Umbilical cord (tissue), 2 donors: ENCODE measurements around the gene TRIM71. TPM values are rescaled to one million over a fixed set of nuclear protein-coding genes. Genes with fewer than 3 reads are reported as not detected.
"Not testable (repeated sequence)": the region's sequence is repeated elsewhere in the genome, so short reads cannot be mapped to it uniquely, and the experiment has no call there.

Source experiments
- DNase-seq: peaks from one replicate; pipeline ENCODE4 v3.0.0-alpha.2; 2015; ENCODE audit warnings: low spot score
- total RNA-seq: library from RNA; depleted of rRNA; stranded (reverse); fragments of >200 nt; gene quantifications from one replicate; pipeline ENCODE4 v1.2.3, GENCODE V29; 2014; ENCODE audit warnings: low replicate concordance; ENCODE audit not compliant: insufficient read depth

Gene TRIM71
- total RNA-seq, 1 donor from 2014 or later = 4.8 TPM

- DNase-seq = no peak
These were observed 2.0 kb downstream of the TRIM71 start for GRCh38 chr3:32819551-32820348.

GRCh38 chr3:32820430-32820829, 2.6 kb downstream of the TRIM71 start:
- DNase-seq = no peak

DNA sequence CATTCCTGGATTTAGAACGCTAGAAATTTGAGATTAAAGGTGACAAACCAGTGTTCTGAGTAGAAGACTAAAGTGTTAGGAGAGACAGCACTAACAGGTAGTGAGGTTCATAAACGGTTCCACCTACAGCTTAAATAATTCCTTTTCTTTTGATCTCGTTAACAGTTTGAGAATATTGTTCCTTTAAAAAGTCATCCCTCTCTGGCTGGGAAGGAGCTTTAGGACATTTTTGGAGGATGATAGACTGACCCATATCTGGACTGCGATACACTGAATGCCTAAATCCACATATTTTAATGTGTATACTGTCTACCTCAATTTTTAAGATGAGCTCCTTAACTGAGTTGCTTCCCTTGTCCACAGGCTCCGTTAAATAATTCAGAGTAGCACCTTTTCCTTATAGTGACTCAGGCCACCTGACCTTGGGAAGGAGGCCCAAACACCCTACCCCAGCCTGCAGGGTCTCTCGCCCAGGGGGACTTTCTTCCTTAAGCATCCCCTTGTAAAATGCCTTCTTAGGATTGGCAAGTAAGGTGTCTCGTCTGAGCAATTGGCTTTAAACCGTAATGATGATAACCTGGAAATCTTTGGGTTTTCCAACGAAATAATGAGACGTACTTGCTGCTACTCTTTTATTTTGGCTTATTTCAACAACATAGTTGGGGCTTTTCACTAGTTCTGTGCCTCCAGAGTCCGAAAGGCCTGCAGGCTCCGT, 3.3 kb downstream of the TRIM71 start:
- DNase-seq = no peak

GRCh38 chr3:32821686-32822296, 4.0 kb downstream of the TRIM71 start:
- DNase-seq = no peak

DNA sequence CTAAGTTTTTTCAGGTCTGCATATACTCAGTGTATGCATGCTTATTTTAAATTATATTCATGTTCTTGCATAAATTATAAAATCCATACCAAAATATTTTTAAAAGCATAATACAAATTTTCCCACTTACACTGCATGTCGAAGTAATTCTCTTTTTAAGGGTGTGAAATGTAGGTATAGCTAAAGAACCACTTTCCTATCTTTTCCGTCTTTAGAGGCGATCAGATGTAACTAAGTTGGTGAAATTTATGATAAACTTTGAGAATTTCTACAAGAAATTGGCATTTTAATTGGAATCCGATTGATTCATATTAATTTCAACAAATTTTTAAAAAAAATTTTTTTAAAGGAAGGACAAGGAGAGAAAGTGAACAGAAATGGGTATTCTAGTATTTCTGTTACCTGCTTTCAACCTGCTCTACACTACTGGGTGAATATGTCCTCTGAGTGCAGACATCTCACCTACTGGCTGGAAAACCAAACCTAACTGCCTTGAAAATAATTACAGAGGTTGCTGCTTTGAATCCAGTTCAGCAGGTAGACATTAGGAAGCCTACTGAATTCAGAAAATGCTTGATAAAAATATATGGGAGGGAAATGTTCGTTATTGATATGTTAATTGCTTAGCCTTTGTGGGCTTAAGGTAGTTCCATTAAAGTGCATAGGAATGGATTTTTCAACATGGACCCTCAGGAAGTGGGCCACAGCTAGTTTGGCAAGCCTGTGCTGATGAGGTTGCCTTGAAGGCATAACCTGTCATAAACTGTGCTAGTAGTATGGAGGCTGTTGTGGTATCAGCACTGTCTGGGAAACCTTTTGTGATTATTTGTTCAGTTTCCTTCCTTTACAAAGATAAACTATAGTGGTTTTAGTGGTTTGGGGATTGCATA, 5.1 kb downstream of the TRIM71 start:
- DNase-seq = no peak

DNA sequence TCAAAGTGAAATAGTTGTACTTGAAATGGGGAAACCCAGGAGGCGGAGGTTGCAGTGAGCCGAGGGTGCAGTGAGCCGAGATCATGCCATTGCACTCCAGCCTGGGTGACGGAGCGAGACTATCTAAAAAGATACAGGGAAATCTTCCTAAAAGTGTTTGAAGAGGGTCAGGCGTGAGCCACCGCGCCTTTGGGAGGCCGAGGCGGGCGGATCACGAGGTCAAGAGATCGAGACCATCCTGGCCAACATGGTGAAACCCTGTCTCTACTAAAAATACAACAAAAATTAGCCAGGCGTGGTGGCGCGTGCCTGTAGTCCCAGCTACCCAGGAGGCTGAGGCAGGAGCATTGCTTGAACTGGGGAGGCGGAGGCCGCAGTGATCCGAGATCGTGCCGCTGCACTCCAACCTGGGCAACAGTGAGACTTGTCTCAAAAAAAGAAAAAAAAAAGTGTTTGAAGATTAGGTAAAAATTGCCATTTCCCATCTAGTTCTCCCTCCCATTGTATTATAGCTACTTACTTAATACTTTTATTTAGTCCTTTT, 5.9 kb downstream of the TRIM71 start:
- not testable (repeated sequence) for DNase-seq

DNA sequence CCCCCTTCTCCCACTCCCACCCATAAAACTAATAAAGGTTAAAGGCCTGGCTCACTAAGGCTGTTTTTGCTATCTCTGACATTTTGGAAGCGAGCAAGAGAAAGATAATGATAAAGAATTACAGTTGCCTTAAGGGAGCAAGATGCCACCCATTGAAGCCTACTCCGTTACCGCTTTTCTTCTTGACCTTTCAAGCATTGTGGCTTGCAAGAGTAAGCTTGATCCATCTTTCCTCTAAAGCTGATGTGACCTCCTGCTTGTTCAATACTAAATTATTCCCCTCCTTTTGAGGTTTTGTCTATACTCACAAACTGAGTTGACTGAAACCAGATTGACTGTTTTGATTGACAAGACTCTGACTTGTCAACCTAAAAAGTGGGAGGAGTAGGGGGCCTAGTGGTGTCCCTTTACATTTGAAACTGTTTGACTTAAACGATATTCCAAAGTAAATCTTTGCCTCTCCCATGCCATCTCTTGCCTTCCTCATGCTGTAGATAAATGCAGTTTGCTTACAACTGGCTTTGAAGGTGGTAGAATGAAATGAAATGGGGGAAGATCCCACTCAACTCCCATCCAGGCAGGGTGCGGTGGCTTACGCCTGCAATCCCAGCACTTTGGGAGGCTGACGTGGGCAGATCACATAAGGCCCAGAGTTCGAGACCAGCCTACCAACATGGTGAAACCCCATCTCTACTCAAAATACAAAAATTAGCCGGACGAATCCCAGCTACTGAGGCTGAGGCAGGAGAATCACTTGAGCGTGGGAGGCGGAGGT, 8.0 kb downstream of the TRIM71 start:
- DNase-seq = no peak

- DNase-seq = no peak
These were observed 13.3 kb downstream of the TRIM71 start for GRCh38 chr3:32831062-32831461.

DNA sequence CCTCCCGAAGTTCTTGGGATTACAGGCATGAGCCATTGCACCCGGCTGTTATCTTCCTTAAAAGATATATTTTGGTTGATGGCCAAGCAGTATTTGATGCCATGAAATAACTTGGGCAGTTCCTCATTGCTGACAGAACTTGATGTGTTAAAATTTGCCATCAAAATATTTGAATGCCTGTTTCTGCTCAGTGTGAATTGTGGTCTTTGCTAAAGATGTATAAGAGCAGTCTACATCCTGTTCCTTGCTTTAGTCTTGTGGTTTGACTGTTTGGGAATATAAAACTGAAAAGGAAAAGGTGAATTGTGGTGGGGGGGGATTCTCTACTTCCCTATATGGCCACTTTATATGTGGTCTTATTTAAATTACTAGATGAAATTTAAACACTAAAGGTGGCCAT, 14.0 kb downstream of the TRIM71 start:
- no peak for DNase-seq

DNA sequence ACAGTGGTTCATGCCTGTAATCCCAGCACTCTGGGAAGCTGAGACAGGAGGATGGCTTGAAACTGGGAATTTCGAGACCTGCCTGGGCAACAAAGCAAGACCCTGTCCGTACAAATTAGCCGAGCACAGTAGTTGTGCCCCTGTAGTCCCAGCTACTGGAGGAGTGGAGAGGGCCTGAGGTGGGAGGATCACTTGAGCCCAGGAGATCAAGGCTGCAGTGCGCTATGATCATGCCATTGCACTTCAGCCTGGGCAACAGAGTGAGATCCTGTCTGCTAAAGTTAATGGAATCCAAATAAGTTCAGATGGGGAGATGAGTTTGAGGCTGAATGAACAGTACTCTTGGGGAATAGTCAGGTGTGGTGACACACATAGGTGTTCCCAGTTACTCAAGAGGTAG, 14.4 kb downstream of the TRIM71 start:
- no peak for DNase-seq

GRCh38 chr3:32835049-32835371, 17.2 kb downstream of the TRIM71 start:
- DNase-seq = no peak

- no peak for DNase-seq
These were observed 18.2 kb downstream of the TRIM71 start for GRCh38 chr3:32835961-32836360.

DNA sequence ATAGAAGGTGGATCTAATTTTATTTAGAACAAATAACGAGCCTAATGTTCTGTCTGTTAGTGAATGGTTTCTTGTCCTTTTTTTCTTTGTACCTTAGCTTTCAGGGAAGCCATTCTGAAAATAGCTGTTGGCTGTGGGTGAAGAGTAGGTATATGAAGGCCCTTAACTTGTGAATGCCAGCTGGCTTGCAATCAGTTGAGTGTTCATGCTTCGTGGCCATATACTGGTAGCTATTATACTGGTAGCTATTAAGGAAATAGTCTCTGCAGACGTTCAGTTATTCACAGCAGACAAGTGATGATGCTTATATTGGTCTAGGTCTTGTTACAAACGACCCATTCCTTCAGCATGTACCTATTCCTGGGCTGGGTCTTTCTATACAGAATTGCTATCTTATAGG, 18.8 kb downstream of the TRIM71 start:
- no peak for DNase-seq

DNA sequence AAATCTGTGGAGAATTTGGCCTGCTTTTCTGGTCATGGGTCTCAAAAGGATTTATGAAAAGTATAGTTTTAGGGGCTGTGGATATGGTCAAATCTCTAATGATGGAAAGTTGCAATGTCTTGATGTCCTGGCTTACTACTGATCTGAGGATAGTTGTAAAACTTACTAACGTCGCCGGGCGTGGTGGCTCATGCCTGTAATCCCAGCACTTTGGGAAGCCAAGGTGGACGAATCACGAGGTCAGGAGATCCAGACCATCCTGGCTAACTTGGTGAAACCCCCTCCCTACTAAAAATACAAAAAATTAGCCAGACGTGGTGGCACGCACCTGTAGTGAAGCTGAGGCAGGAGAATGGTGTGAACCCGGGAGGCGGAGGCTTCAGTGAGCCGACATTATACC, 19.6 kb downstream of the TRIM71 start:
- DNase-seq = no peak

GRCh38 chr3:32837789-32838188, 20.0 kb downstream of the TRIM71 start:
- DNase-seq = no peak

DNA sequence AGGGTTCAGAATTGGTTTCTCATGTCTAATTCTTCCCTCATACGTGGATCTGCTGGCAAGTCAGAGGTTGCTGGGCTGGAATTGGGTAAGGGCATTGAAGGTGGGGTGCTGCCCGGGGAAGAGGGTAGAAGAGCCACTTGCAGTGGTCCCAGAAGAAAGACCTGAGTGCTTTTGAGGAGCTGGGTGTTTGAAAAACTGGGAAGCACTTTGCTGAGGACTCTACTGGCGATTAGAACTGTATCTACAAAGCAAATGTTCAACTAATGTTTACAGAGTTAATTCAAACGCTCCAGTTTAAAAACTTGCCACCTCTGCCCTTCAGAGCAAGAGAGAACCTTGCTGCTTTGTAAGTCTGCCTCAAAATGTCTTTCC, 21.9 kb downstream of the TRIM71 start:
- no peak for DNase-seq

DNA sequence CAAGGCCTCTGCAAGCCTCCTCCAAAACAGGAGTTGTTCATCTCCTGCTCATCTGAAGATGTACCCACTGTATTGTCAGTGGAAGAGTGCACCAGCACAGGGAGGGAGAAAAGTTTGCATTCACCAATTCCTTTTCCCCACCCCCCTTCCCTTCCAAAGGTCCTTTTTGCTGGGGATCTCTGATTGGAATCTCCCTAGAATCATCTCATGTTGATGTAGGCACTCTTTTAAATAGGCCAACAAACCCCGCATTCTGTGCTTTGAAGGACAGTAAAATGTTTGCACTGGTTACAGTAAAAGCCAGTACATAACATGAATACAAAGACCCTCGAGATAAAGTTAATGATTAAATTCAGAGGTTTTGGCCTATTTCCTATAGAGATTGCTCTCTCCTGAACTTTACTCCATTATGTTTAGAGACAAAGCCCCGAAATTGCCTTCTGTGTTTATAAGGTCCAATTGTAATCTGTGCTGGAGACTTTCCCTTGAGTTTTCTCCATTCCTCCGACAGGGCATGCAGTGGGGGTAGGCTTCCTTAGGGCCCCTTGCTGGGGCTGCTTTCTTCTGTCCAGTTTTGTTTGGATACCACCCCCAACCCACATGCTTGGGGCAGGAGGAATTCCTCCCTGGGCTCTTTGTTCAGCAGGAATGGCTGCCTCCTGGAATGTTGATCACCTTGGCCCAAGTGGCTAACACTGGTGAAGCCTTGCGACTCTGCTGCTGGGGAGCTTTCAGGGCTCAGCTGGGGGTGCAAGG, 22.5 kb downstream of the TRIM71 start:
- DNase-seq = no peak

- no peak for DNase-seq
These were observed 23.5 kb downstream of the TRIM71 start for GRCh38 chr3:32841341-32841740.

GRCh38 chr3:32841867-32842470, 24.2 kb downstream of the TRIM71 start:
- no peak for DNase-seq

DNA sequence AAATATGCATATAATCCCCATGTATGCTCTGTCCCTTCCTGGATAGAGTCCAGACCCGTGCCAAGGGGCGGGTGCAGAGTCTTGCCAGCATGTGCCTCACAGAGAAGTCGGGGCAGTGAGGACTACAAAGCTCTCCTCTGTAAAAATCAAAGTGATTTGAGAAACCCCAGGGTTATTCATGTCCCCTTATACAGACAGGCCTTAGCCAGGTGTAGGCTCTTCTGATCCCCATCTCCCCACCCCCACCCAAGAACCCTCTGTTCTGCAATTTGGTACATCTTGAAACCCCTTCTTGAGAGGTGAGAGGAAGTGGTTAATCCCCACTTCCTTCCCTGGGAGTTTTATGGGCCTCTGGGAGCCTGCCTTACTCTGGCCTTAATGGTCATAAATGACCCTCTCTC, 24.7 kb downstream of the TRIM71 start:
- no peak for DNase-seq
